B cell (primary cell): ENCODE measurements around the gene HEPACAM.

ENCODE experiments used
- EZH2 ChIP-seq: IDR thresholded peaks from 2 replicates; pipeline ENCODE4 v1.6.1; 2012; ENCODE audit warnings: borderline replicate concordance, low read depth, mild to moderate bottlenecking, moderate library complexity, low read length; ENCODE audit not compliant: insufficient read depth, poor library complexity, severe bottlenecking
- TF ChIP-seq, protein P1 (sequence below): fragments of 200-600 bp; IDR thresholded peaks from one replicate; pipeline ENCODE4 v1.8.0; 2022; ENCODE audit warnings: antibody characterized with exemption, mild to moderate bottlenecking

DNA sequence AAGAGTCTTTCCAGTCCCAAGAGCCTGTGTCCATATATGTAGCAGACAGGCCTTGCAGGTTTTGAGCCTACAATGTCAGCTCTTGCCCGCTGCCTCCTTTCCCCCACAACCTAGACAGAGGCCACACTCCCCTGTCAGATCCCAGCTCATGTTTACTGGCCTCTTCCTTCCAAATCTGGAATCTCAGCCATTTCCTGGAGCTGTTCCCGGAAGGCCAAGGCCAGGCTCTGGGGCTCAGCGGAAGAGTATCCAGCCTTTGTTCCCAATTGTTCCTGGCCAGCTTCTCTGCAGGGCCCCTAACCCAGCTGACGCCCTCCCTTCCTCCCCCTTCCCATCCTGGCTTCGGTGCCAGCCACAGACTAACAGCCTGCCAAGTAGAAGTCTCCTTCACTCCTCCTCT is 37.1 kb downstream of the HEPACAM start:
- TF ChIP-seq, protein P1, sequence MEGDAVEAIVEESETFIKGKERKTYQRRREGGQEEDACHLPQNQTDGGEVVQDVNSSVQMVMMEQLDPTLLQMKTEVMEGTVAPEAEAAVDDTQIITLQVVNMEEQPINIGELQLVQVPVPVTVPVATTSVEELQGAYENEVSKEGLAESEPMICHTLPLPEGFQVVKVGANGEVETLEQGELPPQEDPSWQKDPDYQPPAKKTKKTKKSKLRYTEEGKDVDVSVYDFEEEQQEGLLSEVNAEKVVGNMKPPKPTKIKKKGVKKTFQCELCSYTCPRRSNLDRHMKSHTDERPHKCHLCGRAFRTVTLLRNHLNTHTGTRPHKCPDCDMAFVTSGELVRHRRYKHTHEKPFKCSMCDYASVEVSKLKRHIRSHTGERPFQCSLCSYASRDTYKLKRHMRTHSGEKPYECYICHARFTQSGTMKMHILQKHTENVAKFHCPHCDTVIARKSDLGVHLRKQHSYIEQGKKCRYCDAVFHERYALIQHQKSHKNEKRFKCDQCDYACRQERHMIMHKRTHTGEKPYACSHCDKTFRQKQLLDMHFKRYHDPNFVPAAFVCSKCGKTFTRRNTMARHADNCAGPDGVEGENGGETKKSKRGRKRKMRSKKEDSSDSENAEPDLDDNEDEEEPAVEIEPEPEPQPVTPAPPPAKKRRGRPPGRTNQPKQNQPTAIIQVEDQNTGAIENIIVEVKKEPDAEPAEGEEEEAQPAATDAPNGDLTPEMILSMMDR: no peak
- no peak for TF ChIP-seq EZH2
